Measurements from ENCODE around the gene MECP2.

DNA sequence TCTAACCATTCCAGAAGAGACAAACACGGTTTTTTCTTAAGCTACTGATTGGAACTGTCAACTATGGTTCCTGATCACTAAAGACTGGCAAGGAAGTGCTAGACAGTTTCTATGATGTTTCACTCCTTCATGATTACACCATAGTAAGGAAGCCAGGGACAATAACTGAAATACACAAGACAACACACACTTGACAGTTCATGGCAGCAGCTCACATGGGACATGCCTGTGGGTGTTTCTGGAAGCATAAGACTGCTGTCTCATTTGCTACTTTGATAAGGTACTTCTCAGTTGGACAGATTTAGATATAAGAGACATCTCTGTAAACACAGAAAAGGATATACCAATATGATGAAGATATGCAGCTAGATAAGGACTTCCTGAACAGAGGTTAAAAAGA lies 69.5 kb downstream of the MECP2 start:
- TF ChIP-seq, protein P1, sequence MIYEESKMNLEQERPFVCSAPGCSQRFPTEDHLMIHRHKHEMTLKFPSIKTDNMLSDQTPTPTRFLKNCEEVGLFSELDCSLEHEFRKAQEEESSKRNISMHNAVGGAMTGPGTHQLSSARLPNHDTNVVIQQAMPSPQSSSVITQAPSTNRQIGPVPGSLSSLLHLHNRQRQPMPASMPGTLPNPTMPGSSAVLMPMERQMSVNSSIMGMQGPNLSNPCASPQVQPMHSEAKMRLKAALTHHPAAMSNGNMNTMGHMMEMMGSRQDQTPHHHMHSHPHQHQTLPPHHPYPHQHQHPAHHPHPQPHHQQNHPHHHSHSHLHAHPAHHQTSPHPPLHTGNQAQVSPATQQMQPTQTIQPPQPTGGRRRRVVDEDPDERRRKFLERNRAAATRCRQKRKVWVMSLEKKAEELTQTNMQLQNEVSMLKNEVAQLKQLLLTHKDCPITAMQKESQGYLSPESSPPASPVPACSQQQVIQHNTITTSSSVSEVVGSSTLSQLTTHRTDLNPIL (CRISPR knock-in tag; IDR thresholded peaks at IDR 0.05; ENCODE audit: low read depth), result no peak
- no peak for TF ChIP-seq RARB (CRISPR knock-in tag; IDR thresholded peaks at IDR 0.05)

All from SK-N-SH treated with all-trans-retinoic acid at 6 μM for 48 hours (cell line).